Measurements from ENCODE around the gene CCDC59.

CCDC59 gene, protein sequence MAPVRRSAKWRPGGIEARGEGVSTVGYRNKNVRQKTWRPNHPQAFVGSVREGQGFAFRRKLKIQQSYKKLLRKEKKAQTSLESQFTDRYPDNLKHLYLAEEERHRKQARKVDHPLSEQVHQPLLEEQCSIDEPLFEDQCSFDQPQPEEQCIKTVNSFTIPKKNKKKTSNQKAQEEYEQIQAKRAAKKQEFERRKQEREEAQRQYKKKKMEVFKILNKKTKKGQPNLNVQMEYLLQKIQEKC

DNA sequence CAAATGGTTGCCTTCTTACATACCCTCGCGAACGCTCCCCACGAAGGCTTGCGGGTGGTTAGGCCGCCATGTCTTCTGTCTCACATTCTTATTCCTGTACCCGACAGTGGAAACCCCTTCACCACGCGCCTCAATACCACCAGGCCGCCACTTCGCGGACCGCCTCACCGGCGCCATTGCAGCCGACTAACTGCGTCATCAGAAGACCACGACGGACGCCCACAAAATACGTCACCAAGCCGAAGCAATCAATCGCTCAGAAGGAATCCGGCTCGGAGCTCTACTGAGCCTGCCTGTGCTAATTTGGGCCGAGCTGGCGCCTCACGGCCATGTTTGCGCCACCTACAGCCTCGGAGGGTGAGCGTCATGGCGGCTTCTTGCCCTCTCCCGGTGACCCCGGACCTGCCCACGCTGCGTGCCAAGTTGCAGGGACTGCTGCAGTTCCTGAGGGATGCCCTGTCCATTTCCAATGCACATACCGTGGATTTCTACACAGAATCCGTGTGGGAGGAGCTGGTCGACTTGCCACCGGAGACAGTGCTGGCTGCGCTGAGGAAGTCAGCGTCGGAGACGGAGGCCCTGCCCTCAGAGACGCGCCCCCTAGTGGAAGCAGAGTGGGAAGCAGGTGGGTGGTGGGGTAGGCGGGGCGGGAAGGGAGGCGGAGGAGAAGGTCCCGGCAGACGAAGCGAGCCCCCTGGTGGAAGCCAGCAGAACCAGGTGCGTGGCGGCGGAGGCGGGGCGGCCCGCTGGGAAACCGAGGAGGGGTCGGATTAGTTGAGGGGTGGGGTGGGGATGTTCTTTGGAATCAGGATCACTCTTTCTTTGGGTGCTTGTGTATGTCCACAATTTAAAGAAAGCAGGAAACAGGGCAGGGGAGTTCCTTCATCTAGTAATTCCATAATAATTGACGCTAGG is at the start of gene CCDC59, which contains the start of gene METTL25:
Gene CCDC59, minus strand, starts transcription at position 188 of the 915 bp plus-strand sequence. Its CDS starts 11 bp downstream, at position 177.
Gene METTL25, plus strand, starts transcription at position 330 of the 915 bp plus-strand sequence. Its CDS starts 37 bp downstream, at position 367.
- in situ Hi-C loops (cut with HindIII; ENCODE audit: low pct_ligation_motif_present, low sequenced_read_pairs) = no loop called here
- peaks cover 4% of the 10 kb centered on the region for H3K36me3 ChIP-seq (replicated peaks)
- H3K27me3 ChIP-seq (replicated peaks) = no peaks in the 10 kb centered on the region
- TF ChIP-seq, protein P1, sequence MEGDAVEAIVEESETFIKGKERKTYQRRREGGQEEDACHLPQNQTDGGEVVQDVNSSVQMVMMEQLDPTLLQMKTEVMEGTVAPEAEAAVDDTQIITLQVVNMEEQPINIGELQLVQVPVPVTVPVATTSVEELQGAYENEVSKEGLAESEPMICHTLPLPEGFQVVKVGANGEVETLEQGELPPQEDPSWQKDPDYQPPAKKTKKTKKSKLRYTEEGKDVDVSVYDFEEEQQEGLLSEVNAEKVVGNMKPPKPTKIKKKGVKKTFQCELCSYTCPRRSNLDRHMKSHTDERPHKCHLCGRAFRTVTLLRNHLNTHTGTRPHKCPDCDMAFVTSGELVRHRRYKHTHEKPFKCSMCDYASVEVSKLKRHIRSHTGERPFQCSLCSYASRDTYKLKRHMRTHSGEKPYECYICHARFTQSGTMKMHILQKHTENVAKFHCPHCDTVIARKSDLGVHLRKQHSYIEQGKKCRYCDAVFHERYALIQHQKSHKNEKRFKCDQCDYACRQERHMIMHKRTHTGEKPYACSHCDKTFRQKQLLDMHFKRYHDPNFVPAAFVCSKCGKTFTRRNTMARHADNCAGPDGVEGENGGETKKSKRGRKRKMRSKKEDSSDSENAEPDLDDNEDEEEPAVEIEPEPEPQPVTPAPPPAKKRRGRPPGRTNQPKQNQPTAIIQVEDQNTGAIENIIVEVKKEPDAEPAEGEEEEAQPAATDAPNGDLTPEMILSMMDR (IDR thresholded peaks at IDR 0.05; ENCODE audit: low read depth, low read length, missing control alignments) = peak; percentile 88
- peak within 1 kb of the TSS; percentile 92 for H3K27ac ChIP-seq
- H3K4me3 ChIP-seq (ENCODE audit: low read depth, low read length) = peak within 1 kb of the TSS; percentile 93
- DNase-seq = peak; percentile 98

DNA sequence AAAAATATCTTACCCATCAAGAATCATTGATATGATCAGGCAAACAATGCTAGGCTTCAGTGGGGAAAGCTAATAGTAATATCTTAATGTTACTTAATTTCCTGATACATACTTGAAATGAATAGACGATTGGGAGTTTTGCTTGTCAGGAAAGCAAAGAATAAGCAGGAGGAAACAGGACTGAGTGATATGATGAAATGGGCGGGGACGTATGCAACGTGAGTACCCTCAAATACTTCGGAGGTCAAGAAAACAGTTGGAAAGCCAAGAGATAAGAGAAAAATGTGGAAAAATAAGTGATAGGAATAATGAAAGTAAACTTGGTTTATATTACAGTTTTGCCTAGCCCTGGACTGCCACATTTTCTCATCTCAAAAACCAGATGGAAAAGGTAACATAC is 49.3 kb upstream of the CCDC59 start:
- Histone ChIP-seq H3K27me3 (replicated peaks) (no peaks in the 10 kb centered on the region), H3K36me3 (replicated peaks) (no peaks in the 10 kb centered on the region), H3K27ac (no peak overlapping the region), H3K4me3 (ENCODE audit: low read depth, low read length) (no peak overlapping the region)
- DNase-seq = no peak
- in situ Hi-C loops (cut with HindIII; ENCODE audit: low pct_ligation_motif_present, low sequenced_read_pairs) = no loop called here
- TF ChIP-seq, protein P1 (IDR thresholded peaks at IDR 0.05; ENCODE audit: low read depth, low read length, missing control alignments) = no peak

DNA sequence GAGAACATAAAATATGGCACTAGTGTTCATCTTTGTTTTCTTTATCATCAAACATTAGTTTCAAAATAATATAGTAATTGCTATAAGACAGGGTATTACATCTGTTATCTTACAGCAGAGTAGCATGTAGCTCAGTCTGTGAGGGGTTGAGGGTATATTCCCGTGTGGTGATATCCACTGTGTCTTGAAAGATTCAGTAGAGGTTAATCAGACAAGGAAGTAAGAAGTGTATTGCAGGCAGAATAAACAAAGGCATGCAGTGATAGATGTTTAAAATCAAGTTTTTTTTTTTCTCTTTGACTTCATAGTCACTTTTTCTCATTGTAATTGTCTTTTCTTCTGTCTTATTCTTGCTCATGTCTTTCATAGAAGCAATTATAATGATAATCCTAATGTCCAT is 48.5 kb upstream of the CCDC59 start:
- no peak for DNase-seq
- Histone ChIP-seq H3K4me3 (ENCODE audit: low read depth, low read length) (no peak overlapping the region), H3K27me3 (replicated peaks) (no peaks in the 10 kb centered on the region), H3K36me3 (replicated peaks) (no peaks in the 10 kb centered on the region), H3K27ac (no peak overlapping the region)
- TF ChIP-seq, protein P1 (IDR thresholded peaks at IDR 0.05; ENCODE audit: low read depth, low read length, missing control alignments) = no peak
- in situ Hi-C loops (cut with HindIII; ENCODE audit: low pct_ligation_motif_present, low sequenced_read_pairs) = no loop called here

DNA sequence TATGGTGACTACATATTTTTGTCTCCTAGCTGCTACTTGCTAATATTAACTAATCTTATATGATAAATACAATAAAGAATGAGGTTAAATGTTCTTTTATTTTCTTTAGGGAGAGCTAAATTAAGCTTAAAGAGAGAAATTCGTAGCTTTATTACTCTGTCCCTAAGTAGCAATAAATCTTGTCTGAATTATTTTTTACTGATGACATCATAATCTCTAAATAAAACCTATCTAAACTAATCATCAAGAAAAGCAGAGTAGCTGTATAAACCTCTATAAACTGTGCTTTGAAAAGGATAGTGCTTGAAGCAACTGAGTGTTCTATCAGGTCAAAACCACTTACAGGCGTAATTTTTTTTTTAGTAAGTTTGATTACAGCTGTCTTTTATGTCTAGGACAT is 42.6 kb upstream of the CCDC59 start:
- Histone ChIP-seq H3K36me3 (replicated peaks) (no peaks in the 10 kb centered on the region), H3K27ac (no peak overlapping the region), H3K4me3 (ENCODE audit: low read depth, low read length) (no peak overlapping the region), H3K27me3 (replicated peaks) (no peaks in the 10 kb centered on the region)
- DNase-seq = no peak
- in situ Hi-C loops (cut with HindIII; ENCODE audit: low pct_ligation_motif_present, low sequenced_read_pairs) = no loop called here
- TF ChIP-seq, protein P1 (IDR thresholded peaks at IDR 0.05; ENCODE audit: low read depth, low read length, missing control alignments) = no peak

DNA sequence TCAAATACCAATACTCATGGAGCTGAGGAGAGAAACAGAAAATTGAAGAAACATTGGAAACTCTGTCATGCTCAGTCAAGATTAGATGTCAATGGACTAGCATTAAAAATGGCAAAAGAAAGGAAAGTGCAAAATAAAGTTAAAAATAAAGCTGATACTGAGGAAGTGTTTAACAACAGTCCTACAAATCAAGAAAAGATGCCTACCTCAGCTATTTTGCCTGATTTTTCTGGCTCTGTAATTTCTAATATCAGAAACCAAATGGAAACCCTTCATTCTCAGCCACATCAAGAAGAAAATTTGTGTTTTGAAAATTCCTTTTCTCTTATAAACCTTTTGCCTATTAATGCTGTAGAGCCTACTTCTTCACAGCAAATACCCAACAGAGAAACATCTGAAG is 40.7 kb upstream of the CCDC59 start:
- in situ Hi-C loops (cut with HindIII; ENCODE audit: low pct_ligation_motif_present, low sequenced_read_pairs) = no loop called here
- DNase-seq = no peak
- TF ChIP-seq, protein P1 (IDR thresholded peaks at IDR 0.05; ENCODE audit: low read depth, low read length, missing control alignments) = no peak
- Histone ChIP-seq H3K27me3 (replicated peaks) (no peaks in the 10 kb centered on the region), H3K27ac (no peak overlapping the region), H3K4me3 (ENCODE audit: low read depth, low read length) (no peak overlapping the region), H3K36me3 (replicated peaks) (no peaks in the 10 kb centered on the region)
